Germinal center (tissue), 1 donor: ENCODE data around the gene R3HDM4.
"Not testable (repeated sequence)": the region's sequence is repeated elsewhere in the genome, so short reads cannot be mapped to it uniquely, and the experiment has no call there.

Source experiments
- DNase-seq: peaks from one replicate; pipeline ENCODE4 v3.0.0; 2012; ENCODE audit warnings: mixed read lengths, low spot score

The R3HDM4 gene

GRCh38 chr19:858284-858683 is 54.7 kb downstream of the R3HDM4 start:
- no peak for DNase-seq

GRCh38 chr19:855566-856120 is 57.4 kb downstream of the R3HDM4 start:
- no peak for DNase-seq

- no peak for DNase-seq
These were observed 57.9 kb downstream of the R3HDM4 start for GRCh38 chr19:855142-855541.

- no peak for DNase-seq
These were observed 58.5 kb downstream of the R3HDM4 start for GRCh38 chr19:854549-854948.

- not testable (repeated sequence) for DNase-seq
These were observed 59.3 kb downstream of the R3HDM4 start for GRCh38 chr19:853614-854220.

- DNase-seq, result no peak
These were observed 59.9 kb downstream of the R3HDM4 start for GRCh38 chr19:853014-853585.

GRCh38 chr19:852136-853013 is 60.6 kb downstream of the R3HDM4 start, which contains the start of gene ELANE:
ELANE (plus strand) TSS chr19:852303; CDS start chr19:852329, 26 bp downstream.
- DNase-seq, result no peak

- DNase-seq, result no peak
These were observed 62.1 kb downstream of the R3HDM4 start for GRCh38 chr19:850979-851335.

- no peak for DNase-seq
These were observed 62.6 kb downstream of the R3HDM4 start for GRCh38 chr19:850221-850978.

- DNase-seq, result not testable (repeated sequence)
These were observed 63.8 kb downstream of the R3HDM4 start for GRCh38 chr19:849195-849594.

GRCh38 chr19:848386-848921 is 64.6 kb downstream of the R3HDM4 start:
- no peak for DNase-seq
